Measurements from ENCODE around the gene SARDH.

The SARDH gene

DNA sequence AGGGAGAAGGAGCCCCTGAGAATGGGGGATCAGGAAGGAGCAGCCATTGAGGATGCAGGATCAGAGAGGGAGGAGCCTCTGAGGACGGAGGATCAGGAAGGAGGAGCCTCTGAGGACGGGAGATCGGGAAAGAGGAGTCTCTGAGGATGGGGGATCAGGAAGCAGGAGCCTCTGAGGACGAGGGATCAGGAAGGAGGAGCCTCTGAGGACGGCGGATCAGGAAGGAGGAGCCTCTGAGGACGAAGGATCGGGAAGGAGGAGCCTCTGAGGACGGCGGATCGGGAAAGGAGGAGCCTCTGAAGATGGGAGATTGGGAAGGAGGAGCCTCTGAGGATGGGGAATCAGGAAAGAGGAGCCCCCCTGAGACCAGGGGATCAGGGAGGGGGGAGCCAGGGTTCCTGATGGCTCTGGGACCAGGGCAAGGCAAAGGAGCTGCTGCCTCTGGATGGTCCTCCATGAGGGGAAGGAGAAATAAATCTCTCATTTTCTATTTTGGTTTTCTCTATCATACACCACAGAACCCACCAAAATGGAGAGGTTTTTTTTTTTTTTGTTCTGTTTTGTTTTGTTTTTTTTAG is 22.6 kb upstream of the SARDH start (continued):
- TF ChIP-seq ZNF585B (tag by site-specific recombination; IDR thresholded peaks at IDR 0.05) = no peak

DNA sequence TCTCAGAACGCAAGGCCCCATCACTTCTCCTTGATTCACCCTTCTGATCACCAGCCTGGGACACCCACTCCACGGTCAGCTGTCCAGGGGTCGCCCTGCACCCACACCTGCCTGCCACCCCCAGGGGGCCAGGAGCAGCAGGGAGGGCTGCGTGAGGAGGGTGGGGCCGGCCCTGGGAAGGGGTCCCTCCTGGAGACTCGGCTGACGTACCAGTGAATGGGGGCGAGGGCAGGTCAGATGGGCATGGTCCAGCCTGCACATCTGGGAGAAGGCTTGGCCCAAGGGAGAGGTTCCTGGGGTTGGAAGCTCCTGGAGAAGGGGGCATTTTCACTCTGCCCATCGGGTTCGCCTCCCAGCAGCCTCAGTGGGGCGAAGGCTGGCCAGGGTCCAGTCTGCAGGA is 21.8 kb upstream of the SARDH start:
- peaks cover 0 to 8% of the 10 kb centered on the region in 2 experiments; a peak in 1 of 3 replicates for H3K36me3 ChIP-seq (ENCODE audit: control insufficient read depth in 2 of 2, insufficient read depth in 1 of 2, low read length in 2 of 2)
- H3K4me3 ChIP-seq (ENCODE audit: low read depth, low read length) = no peak overlapping the region
- H3K9me3 ChIP-seq (ENCODE audit: control insufficient read depth, insufficient read depth, low read depth, low read length) = no peaks in the 10 kb centered on the region
- POLR2A ChIA-PET = no interaction called here
- TF ChIP-seq, protein P1, sequence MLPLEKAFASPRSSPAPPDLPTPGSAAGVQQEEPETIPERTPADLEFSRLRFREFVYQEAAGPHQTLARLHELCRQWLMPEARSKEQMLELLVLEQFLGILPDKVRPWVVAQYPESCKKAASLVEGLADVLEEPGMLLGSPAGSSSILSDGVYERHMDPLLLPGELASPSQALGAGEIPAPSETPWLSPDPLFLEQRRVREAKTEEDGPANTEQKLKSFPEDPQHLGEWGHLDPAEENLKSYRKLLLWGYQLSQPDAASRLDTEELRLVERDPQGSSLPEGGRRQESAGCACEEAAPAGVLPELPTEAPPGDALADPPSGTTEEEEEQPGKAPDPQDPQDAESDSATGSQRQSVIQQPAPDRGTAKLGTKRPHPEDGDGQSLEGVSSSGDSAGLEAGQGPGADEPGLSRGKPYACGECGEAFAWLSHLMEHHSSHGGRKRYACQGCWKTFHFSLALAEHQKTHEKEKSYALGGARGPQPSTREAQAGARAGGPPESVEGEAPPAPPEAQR (tag by site-specific recombination; IDR thresholded peaks at IDR 0.05) = no peak
- TF ChIP-seq ZNF76 (tag by site-specific recombination; IDR thresholded peaks at IDR 0.05; ENCODE audit: borderline replicate concordance, low read depth) = no peak
- TF ChIP-seq ZNF121 (tag by site-specific recombination; IDR thresholded peaks at IDR 0.05) = no peak
- no peak for TF ChIP-seq ZNF138 (tag by site-specific recombination; IDR thresholded peaks at IDR 0.05; ENCODE audit: borderline replicate concordance)
- TF ChIP-seq ZNF777 (tag by site-specific recombination; IDR thresholded peaks at IDR 0.05; ENCODE audit: borderline replicate concordance) = no peak
- TF ChIP-seq, protein P2, sequence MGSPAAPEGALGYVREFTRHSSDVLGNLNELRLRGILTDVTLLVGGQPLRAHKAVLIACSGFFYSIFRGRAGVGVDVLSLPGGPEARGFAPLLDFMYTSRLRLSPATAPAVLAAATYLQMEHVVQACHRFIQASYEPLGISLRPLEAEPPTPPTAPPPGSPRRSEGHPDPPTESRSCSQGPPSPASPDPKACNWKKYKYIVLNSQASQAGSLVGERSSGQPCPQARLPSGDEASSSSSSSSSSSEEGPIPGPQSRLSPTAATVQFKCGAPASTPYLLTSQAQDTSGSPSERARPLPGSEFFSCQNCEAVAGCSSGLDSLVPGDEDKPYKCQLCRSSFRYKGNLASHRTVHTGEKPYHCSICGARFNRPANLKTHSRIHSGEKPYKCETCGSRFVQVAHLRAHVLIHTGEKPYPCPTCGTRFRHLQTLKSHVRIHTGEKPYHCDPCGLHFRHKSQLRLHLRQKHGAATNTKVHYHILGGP (tag by site-specific recombination; IDR thresholded peaks at IDR 0.05) = no peak
- TF ChIP-seq HOXD13 (CRISPR knock-in tag; IDR thresholded peaks at IDR 0.05; ENCODE audit: borderline replicate concordance) = no peak
- no peak for TF ChIP-seq SP2 (tag by site-specific recombination; IDR thresholded peaks at IDR 0.05)
- TF ChIP-seq ZNF239 (tag by site-specific recombination; IDR thresholded peaks at IDR 0.05) = no peak
- TF ChIP-seq ZNF571 (tag by site-specific recombination; IDR thresholded peaks at IDR 0.05) = no peak
- TF ChIP-seq, protein P3, sequence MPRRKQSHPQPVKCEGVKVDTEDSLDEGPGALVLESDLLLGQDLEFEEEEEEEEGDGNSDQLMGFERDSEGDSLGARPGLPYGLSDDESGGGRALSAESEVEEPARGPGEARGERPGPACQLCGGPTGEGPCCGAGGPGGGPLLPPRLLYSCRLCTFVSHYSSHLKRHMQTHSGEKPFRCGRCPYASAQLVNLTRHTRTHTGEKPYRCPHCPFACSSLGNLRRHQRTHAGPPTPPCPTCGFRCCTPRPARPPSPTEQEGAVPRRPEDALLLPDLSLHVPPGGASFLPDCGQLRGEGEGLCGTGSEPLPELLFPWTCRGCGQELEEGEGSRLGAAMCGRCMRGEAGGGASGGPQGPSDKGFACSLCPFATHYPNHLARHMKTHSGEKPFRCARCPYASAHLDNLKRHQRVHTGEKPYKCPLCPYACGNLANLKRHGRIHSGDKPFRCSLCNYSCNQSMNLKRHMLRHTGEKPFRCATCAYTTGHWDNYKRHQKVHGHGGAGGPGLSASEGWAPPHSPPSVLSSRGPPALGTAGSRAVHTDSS (tag by site-specific recombination; IDR thresholded peaks at IDR 0.05) = no peak
- TF ChIP-seq ZNF23 (tag by site-specific recombination; IDR thresholded peaks at IDR 0.05; ENCODE audit: borderline replicate concordance) = no peak
- no peak for TF ChIP-seq ZNF561 (tag by site-specific recombination; IDR thresholded peaks at IDR 0.05; ENCODE audit: borderline replicate concordance)
- TF ChIP-seq ZNF169 (tag by site-specific recombination; IDR thresholded peaks at IDR 0.05) = no peak
- TF ChIP-seq ZNF114 (tag by site-specific recombination; IDR thresholded peaks at IDR 0.05) = no peak
- H3K4me1 ChIP-seq (ENCODE audit: control insufficient read depth, insufficient read depth, low read length) = no peaks in the 10 kb centered on the region
- CTCF ChIA-PET = interaction anchor here (0.6 to 3.6 kb wide), 3 partner anchors 17 to 36 kb away, joined by 3 to 13 read pairs (median 6); no protein-coding TSS in a partner anchor
- no peak overlapping the region for H3K27ac ChIP-seq (ENCODE audit: extremely low read depth, low read depth, low read length)

DNA sequence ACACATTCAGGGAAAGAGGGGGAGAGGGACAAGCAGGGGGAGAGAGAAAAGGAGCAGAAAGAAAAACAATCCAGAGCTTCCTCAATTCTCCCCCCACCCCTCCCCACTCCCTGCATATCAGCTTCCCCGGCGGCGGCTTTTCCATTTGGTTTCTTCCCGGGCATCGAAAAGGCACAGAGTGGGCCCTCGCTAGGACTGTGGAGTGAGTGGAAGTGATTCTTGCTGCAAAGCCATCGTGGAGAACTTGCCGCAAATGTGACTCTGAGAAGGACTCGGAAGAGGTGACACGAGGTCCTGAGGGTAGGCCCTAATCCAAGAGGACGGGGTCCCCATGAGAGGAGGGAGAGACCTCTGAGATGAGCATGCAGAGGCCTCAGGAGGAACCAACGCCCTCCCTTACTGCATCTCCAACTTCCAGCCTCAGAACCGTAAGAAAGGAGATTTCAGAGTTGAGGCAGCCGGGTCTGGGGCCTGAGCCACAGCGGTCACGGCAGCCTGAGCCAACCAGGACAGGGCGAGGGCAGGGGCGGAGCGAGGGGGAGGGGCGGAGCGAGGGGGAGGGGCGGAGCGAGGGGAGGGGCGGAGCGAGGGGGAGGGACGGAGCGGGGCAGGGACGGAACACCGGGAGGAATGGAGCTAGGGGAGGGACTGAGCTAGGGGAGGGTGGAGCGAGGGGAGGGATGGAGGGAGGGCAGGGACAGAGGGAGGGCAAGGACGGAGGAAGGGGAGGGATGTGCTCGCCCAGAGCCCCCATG is 21.2 kb upstream of the SARDH start:
- H3K4me1 ChIP-seq (ENCODE audit: control insufficient read depth, insufficient read depth, low read length) = no peaks in the 10 kb centered on the region
- peaks cover 0 to 8% of the 10 kb centered on the region in 2 experiments; a peak in 1 of 3 replicates for H3K36me3 ChIP-seq (ENCODE audit: control insufficient read depth in 2 of 2, insufficient read depth in 1 of 2, low read length in 2 of 2)
- ChIA-PET CTCF (interaction anchor here (0.6 to 3.6 kb wide), 3 partner anchors 16 to 1102 kb away, joined by 3 to 13 read pairs (median 6); no protein-coding TSS in a partner anchor), POLR2A (no interaction called here)
- TF ChIP-seq, protein P4, sequence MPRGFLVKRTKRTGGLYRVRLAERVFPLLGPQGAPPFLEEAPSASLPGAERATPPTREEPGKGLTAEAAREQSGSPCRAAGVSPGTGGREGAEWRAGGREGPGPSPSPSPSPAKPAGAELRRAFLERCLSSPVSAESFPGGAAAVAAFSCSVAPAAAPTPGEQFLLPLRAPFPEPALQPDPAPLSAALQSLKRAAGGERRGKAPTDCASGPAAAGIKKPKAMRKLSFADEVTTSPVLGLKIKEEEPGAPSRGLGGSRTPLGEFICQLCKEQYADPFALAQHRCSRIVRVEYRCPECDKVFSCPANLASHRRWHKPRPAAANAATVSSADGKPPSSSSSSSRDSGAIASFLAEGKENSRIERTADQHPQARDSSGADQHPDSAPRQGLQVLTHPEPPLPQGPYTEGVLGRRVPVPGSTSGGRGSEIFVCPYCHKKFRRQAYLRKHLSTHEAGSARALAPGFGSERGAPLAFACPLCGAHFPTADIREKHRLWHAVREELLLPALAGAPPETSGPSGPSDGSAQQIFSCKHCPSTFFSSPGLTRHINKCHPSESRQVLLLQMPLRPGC (tag by site-specific recombination; IDR thresholded peaks at IDR 0.05) = no peak
- TF ChIP-seq FEZF1 (tag by site-specific recombination; IDR thresholded peaks at IDR 0.05) (no peak), ZNF394 (tag by site-specific recombination; IDR thresholded peaks at IDR 0.05; ENCODE audit: borderline replicate concordance) (no peak), ZNF623 (tag by site-specific recombination; IDR thresholded peaks at IDR 0.05) (no peak), ZNF76 (tag by site-specific recombination; IDR thresholded peaks at IDR 0.05; ENCODE audit: borderline replicate concordance, low read depth) (no peak), ZNF202 (tag by site-specific recombination; IDR thresholded peaks at IDR 0.05; ENCODE audit: borderline replicate concordance) (no peak), SP2 (tag by site-specific recombination; IDR thresholded peaks at IDR 0.05) (peak; percentile 18; the same call in 1 of the 2 replicates)
- TF ChIP-seq, protein P5, sequence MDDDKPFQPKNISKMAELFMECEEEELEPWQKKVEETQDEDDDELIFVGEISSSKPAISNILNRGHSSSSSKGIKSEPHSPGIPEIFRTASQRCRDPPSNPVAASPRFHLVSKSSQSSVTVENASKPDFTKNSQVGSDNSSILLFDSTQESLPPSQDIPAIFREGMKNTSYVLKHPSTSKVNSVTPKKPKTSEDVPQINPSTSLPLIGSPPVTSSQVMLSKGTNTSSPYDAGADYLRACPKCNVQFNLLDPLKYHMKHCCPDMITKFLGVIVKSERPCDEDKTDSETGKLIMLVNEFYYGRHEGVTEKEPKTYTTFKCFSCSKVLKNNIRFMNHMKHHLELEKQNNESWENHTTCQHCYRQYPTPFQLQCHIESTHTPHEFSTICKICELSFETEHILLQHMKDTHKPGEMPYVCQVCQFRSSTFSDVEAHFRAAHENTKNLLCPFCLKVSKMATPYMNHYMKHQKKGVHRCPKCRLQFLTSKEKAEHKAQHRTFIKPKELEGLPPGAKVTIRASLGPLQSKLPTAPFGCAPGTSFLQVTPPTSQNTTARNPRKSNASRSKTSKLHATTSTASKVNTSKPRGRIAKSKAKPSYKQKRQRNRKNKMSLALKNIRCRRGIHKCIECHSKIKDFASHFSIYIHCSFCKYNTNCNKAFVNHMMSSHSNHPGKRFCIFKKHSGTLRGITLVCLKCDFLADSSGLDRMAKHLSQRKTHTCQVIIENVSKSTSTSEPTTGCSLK (tag by site-specific recombination; IDR thresholded peaks at IDR 0.05) = no peak
- H3K9me3 ChIP-seq (ENCODE audit: control insufficient read depth, insufficient read depth, low read depth, low read length) = no peaks in the 10 kb centered on the region
- no peak overlapping the region for H3K4me3 ChIP-seq (ENCODE audit: low read depth, low read length)
- H3K27ac ChIP-seq (ENCODE audit: extremely low read depth, low read depth, low read length) = no peak overlapping the region

Data from HEK293 (cell line).